Gastrocnemius medialis (tissue), 4 donors: ENCODE data around the gene HOXA3.

Source experiments
- POLR2A ChIP-seq, 2 donors: fragments of 450-650 bp; IDR thresholded peaks; one replicate each; pipeline ENCODE4 v1.6.1; 2017; ENCODE audit warnings: antibody characterized with exemption in 2 of 2, mild to moderate bottlenecking in 2 of 2, moderate library complexity in 2 of 2
- TF ChIP-seq, protein P1 (sequence below), 5 experiments: fragments of 450-650 bp in 3 of 5; fragments of 200-600 bp in 2 of 5; sonication (generic) in 2 of 5; IDR thresholded peaks in 4 of 5; conservative IDR thresholded peaks in 1 of 5; 1 replicate in 4 of 5; 2 replicates in 1 of 5; pipeline ENCODE4 v1.5.1; 2016 to 2019; ENCODE audit warnings: antibody characterized with exemption in 5 of 5, mild to moderate bottlenecking in 3 of 5, moderate library complexity in 3 of 5

GRCh38 chr7:27159266-27160144 lies 7.1 kb upstream of the HOXA3 start:
- TF ChIP-seq POLR2A (IDR thresholded peaks at IDR 0.05): no peak
- TF ChIP-seq, protein P1, sequence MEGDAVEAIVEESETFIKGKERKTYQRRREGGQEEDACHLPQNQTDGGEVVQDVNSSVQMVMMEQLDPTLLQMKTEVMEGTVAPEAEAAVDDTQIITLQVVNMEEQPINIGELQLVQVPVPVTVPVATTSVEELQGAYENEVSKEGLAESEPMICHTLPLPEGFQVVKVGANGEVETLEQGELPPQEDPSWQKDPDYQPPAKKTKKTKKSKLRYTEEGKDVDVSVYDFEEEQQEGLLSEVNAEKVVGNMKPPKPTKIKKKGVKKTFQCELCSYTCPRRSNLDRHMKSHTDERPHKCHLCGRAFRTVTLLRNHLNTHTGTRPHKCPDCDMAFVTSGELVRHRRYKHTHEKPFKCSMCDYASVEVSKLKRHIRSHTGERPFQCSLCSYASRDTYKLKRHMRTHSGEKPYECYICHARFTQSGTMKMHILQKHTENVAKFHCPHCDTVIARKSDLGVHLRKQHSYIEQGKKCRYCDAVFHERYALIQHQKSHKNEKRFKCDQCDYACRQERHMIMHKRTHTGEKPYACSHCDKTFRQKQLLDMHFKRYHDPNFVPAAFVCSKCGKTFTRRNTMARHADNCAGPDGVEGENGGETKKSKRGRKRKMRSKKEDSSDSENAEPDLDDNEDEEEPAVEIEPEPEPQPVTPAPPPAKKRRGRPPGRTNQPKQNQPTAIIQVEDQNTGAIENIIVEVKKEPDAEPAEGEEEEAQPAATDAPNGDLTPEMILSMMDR (IDR thresholded peaks at IDR 0.05 in 4 of 5, conservative IDR thresholded peaks at IDR 0.05 in 1 of 5): no peak
